Adrenal gland (tissue), 5 donors: ENCODE measurements around the gene GDPD1.

Experiments
- CTCF ChIP-seq, 6 experiments: fragments of 450-650 bp in 4 of 6; fragments of 200-600 bp in 2 of 6; sonication (generic) in 1 of 6; IDR thresholded peaks; 1 replicate in 5 of 6; 2 replicates in 1 of 6; pipeline versions ENCODE4 v1.5.1 to v1.8.0; 2016 to 2021; ENCODE audit warnings: antibody characterized with exemption in 6 of 6, mild to moderate bottlenecking in 2 of 6, moderate library complexity in 1 of 6
- POLR2A ChIP-seq, 2 donors: fragments of 450-650 bp; IDR thresholded peaks; one replicate each; pipeline ENCODE4 v1.6.1; 2017; ENCODE audit warnings: antibody characterized with exemption in 2 of 2, mild to moderate bottlenecking in 2 of 2, moderate library complexity in 1 of 2
- donor health status: DM: no; HTN: no; CAD: no.

DNA sequence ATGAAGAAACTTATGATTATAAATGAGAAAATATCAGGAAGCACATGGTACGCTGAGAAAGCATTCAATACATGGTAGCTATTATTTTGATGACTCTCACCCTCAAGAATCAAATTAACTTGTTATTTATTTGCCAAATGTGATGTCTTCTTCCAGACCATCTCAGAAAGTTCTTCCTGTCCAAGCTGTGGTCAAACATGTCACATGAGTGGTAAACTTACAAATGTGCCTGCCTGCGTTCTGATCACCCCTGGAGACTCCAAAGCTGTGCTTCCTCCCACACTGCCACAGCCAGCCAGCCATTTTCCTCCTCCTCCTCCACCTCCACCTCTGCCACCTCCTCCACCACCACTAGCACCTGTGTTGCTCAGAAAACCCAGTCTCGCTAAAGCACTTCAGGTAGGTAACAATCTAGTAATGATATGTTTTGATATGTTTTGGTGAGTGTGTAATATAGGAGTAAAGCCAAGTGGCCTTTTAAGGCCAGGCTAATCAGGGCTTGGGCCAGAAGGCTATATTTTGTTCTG lies 26.9 kb upstream of the GDPD1 start:
- TF ChIP-seq POLR2A (IDR thresholded peaks at IDR 0.05): no peak
- TF ChIP-seq CTCF (IDR thresholded peaks at IDR 0.05): no peak
